ENCODE results near the gene ACVR1B.

The ACVR1B gene

DNA sequence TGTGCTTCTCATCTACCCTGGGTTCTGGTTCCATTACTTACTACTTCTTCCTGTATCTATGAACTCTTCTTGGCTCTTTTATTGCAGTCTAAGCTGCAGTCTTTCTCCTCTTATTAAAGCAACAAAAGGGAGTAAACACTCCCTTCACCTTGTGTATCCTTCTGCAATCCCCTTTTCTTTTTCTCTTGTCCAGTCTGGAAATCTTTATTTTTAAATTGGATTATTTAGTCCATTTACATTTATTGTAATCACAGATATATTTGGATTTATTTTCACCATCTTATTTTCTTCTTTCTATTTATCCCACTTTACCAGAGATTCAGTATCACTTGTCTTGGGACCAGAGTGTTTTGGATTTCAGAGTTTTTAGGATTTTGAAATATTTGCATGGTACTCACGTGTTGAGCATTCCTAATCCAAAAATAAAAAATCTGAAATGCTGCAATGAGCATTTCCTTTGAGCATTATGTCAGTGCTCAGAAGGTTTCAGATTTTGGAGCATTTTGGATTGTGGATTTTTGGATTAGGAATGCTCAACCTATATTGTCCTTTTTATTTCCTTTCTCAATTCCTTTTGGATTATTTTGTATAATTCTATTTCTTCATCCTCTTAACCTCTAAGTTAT lies 6.8 kb upstream of the ACVR1B start:
- DNase-seq, result no peak

DNA sequence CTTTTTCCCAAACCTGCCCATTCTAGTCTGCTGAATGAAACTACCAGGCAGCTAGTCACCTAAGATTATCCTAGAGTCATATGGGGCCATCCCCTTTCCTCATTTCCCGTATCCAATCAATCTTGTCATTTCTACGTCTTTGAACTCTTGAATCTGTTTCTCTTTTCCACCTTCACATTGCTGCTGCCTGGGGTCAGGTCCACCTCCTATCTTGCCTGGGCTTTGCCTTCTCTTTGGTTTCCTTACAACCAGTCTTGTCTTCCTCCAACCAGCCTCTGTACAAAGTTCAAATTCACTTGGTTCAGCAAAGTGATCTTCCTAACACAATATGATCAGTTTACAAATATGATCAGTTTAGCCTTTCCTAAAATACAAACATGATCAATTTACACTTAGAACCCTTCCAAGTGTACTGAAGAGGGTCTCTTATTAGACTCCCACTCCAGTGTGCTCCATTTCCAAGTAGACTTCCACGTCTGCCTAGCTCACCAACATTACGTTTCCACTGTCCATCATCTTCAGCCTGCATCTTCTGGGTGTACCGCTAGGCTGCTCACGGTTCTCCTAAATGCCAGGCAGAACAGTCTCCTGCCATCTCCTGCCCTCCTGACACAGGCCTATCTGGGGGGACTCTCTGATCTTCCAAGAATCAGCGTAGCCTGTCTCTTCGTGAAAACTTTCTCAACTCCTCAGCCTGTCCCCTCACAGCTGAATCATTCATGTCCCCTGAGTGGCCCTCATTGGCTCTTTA lies 4.1 kb upstream of the ACVR1B start:
- DNase-seq, result no peak

DNA sequence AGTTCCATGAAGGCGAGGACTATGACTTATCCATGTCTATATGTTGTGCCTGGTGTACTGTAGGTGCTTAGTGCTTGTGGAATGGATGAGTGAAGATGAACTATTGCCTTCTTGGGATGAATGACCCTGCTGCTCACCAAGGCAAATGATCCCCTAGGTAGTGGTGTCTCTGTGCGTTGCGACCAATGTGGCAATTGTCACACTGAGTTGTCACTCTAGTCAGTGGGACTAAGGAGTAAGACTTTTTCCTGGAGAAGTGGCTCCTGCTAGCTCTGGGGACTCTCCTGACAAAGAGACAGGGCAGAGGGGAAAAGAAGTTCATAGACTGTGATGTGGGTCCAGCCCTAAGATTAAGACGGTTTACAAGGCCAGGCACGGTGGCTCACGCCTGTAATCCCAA lies 3.4 kb upstream of the ACVR1B start:
- DNase-seq, result no peak

DNA sequence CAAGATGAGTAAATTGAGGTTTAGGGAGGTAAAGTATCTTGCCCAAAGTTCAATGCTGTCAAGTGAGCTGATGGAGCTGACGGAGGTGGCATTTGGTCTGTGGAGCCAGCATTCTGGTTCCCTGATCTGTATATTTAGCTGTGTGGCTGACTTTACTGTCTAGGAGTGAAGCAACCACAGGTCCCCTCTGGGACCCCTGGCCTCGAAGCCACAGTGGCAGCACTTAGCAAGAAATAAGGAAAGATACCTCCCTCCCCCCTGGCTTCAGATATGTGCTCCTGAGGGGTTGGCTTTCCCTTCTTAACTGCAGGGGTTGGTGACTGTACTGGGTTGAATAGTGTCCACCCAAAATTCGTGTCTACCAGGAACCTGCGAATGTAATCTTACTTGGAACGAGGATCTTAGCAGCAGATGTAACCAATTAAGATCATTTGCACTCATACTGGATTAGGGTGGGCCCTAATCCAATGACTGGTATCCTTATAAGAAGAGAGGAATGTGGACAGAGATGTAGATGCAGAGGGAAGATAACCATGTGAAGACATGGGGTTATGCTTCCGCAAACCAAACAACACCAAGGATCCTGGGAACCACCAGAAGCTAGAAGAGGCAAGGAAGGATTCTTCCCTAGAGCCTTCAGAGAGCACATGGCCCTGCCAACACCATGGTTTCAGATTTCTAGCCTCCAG lies 2.0 kb upstream of the ACVR1B start:
- DNase-seq, result no peak

DNA sequence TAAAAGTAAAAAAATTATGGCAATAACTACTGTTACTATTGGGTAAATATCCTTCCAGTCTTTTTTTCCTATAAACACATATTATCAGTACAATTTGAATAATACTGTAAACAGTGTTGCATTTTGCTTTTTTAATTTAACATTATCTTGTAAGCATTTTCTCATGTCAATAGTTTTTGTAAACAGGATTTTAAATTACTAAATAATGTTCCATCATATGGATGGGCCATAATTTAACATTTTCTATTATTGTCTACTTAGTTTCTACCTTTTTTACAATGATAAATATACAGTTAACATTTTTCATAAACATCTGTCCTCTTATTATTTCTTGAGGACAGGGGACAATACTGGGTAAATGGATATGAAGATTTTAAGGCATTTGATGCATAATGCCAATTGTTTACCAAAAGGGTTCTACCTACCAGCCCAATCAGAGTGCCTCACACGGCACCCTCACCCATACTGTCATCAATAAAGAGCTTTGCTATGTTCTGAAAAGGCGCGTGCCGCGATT lies 759 bp upstream of the ACVR1B start:
- DNase-seq, result no peak

DNA sequence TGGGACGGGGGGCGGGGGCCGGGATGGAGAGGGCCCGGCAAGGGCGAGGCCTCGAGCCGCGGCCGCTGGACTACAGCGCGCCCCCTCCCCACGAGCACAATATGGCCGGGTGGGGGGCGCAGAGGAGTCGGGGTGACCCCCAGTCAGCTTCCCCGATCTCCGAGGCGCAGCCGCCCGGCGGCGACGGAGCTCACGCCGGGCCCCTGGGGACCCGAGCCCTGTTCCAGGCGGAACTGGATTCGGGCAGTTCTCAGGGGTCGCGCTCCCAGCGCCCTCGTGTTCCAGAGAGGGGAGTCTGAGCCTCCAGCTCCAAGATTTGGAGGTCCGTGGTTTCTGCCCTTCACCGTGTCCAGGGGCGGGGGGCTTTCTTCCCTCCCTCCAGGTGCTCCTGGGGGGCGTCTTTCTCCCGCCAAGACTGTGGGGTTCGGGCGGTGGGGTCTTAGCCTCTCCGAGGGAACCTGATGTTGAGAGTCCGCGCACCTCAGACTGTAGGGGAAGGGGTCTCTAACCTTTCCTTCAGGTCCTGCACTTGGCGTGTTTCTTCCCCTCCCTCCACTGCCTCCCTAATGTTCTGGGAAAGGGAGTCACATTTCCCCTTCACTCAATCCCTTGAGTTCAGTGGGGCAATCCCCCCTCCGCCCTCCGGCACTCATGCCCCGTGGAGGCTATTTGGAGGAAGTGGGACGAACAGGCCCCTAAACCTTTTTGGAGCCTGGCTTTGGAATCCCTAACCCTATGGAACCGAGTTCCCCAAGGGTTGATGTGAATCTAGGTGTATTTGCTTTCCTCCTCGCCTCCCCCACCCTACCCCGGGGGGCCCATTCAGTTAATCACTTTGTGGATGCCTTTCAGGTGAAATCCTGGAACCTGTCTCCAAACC lies 584 bp downstream of the ACVR1B start:
- DNase-seq, result no peak

DNA sequence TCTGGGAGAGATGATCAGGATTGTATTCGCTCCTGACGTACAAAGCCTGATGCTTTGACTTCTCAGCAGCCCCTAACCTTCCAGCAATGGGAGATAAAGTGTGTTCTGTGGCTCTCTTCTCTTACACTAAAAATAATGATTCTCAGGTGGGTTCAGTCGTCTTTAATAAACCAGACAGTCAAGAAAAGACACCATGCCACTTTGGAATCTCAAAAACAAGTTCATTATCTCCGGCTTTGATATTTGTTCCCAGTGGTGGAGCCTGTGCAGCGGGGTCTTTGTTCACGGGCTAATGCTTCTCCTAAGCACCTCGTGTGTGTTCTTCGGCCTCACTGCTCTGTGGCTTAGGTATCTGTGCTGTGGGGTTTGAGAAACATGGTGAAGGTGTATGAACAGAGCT lies 1.6 kb downstream of the ACVR1B start:
- no peak for DNase-seq

DNA sequence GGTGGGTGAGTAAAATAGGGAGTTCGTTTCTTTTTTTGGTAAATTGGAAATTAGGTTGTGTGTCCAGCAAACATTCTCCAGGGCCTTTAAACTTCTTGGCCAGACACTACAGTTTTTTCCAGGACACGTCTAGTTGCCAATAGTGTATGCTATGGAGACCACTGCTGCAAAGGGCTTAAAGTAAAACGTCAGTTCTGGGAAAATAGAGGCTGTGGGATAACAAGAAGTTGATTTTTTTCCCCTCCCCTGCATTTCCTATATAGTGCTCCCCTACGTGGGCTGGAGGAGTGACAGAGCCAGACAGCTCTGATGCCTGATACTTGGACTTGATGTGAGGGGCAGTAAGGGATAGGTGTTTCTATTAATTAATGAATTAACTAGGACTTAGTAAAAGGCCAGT lies 2.4 kb downstream of the ACVR1B start:
- no peak for DNase-seq

DNA sequence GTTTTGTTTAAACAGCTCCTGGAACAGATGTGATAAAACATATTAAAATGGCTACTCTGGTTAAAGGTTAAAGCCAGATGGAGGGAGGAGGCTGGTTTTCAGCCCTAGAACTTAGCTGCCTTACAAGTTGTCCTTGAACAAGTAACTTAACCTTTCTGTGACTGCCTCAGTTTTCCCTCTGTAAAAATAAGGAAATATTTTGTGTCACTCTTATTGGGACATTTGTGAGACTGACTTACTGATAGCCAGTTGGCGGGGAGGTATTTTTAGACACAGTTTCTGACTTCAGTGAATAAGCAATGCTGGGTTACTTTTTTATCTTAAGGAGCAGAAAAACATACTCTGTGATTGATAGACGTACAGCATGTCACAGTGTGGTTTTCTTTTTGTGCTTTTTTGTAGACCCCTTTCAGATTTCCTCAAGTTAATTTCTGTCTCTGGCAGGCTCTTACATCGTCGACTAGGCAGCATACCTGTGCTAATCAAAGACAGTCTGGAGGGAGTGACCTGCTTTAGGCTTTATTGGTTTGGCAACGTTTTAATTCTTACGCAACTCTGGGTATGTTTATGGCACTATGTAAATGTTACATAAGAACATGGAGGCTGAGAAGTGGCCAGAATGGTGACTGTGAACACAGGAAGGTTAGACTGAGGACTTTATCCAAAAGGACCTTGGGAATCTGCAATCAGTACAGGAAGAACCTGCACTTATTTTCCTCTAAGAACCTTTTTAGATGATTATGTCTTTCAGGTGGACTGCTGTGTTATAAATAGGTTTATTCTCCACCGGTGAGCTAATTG lies 3.3 kb downstream of the ACVR1B start:
- DNase-seq, result no peak

DNA sequence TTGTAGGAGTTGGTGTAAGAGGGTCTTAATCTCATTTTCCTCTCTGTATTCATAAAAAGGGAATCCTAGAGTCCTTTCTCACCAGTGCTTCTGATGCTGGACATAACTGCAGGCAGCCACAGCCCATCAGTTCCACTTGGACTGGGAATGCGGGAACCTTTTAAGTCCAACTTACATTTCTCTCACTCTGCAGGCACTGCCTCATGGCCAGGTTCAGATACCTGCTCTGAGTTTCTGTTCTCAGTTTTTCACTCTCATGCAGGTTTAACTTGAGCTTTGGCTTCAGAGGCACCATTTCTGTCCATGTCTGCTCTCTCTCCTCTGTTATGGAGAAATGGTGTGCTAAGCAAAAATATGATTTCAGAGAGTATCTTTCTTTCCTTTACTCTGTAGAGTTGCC lies 4.2 kb downstream of the ACVR1B start:
- DNase-seq, result no peak

DNA sequence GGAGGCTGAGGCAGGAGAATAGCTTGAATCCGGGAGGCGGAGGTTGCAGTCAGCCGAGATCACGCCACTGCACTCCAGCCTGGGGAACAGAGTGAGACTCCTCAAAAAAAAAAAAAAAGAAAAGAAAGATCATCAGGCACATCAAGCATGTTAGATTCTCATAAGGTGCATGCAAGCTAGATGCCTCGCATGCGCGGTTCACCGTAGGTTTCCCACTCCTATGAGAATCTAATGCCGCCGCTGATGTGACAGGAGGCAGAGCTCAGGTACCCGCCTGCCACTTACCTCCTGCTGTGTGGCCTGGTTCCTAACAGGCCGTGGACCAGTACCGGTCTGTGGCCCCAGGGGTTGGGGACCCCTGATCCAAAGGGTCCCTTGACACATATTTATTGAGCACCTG lies 7.0 kb downstream of the ACVR1B start:
- no peak for DNase-seq

DNA sequence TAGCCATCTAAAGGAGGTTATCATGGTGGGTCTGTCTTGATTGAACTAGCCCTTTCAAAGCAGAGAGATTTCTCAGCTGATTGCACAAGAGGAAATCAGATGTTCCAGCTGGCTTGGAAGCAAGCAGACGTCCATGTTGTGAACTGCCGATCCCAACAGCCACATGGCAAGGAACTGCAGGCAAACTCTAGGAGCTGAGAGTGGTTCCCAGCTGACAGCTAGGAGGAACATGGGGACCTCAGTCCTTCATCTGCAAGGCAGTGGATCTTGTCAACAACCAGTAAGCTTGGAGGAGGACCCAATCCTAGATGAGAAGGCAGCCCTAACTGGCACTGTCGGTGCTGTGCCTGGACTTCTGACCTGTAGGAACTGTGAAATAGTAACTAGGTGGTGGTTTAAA lies 7.7 kb downstream of the ACVR1B start:
- no peak for DNase-seq

DNA sequence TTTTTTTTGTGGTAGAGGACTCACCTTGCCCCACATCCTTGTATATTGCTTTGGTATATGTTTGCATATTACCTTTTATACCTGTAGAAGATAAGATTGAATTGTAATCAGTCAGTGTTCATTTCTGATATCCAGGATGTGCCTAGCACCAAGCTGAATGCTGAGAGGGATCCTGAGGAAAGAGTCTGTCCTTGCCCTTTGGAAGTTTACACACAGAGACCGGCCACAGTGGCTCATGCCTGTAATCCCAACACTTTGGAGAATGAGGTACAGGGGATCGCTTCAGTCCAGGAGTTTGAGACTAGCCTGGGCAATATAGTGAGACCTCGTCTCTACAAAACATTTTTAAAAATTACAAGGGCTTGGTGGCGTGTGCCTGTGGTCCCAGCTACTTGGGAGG lies 8.4 kb downstream of the ACVR1B start:
- DNase-seq, result no peak

DNA sequence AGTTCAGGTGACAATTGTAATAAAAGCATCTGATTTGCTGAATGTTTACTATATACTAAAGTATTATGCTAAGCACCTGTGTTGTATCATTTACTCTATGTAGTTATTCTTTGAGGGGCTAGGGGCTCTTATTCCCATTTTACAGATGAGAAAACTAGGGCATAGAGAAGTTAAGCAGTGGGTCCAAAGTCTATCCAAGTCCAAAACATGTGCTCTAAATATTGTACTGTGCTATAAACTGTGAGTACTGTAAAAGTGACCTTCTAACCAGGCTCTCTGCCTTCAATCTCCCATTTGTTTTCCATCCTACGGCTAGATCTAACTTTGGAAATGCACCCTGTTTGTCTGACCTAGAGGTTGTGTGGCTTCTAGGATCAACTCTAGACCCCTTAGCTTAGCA lies 9.0 kb downstream of the ACVR1B start:
- no peak for DNase-seq

DNA sequence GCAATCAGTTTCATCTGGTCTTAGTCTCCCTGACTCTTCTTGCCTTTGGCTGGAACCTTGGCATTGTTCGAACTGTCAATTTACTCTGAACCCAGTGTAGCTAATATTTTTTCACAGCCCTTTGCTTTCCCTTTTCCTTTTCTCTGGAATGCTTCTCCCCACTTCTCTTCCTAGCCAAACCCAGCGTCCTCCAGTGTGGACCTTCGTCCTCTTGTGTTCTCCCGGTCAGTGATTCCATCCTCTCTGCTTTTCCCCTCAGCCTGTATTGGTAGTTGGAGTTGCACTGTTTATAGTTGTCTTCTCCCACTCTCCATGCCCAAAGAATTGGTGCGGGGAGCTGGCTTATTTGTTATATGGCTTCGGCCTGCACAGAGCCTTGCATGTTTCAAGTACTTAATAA lies 9.4 kb downstream of the ACVR1B start:
- DNase-seq, result no peak

DNA sequence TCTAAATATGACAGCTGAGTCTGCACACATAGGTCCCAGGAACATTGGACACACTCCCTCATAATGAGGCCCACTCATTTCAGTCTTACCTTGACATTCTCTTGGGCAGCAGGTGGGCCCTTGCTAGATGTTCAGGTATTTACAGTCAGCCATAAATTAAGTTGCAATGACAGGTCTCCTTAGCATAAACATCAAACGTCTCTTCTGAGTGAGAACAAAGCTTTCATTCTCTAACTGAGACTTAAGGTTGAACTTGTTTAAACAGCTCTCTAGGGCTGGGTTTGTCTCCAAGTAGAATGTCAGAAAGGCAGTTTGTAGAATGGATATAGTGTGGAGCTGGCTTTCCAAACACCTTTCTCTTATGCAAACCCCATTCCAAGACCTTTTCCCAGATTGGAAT lies 10.3 kb downstream of the ACVR1B start:
- DNase-seq, result no peak

DNA sequence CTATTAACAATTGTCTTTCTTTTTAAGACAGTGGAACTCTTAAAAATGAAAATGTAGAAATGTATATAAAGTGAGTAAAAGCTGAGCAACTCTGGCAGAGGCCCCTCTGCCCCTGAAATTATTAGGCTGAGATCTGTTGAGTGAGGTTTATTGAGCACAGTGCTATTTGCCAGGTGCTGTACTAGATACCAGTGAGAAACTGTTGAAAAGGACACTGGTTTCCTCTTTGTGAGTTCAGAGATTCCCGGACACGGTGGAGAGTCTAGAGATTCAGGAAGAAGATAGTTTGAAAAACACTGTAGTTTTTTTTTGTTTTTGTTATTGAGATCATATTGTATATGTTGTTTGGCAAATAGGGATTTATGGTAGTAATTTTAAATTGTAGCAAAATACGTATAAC lies 11.2 kb downstream of the ACVR1B start:
- no peak for DNase-seq

DNA sequence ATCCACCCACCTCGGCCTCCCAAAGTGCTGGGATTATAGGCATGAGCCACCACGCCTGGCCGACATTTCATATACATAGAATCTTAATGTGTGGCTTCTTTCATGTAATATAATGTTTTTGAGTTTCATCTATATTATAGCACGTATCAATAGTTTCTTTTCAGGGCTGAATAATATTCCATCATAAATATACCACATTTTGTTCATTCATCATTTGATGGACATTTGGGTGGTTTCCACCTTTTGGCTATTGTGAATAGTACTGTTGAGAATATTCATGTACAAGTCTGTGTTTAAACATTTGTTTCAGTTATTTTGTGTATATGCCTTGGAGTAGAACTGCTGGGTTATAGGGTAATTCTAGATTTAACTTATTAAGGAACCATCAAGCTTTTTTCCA lies 12.0 kb downstream of the ACVR1B start:
- no peak for DNase-seq

DNA sequence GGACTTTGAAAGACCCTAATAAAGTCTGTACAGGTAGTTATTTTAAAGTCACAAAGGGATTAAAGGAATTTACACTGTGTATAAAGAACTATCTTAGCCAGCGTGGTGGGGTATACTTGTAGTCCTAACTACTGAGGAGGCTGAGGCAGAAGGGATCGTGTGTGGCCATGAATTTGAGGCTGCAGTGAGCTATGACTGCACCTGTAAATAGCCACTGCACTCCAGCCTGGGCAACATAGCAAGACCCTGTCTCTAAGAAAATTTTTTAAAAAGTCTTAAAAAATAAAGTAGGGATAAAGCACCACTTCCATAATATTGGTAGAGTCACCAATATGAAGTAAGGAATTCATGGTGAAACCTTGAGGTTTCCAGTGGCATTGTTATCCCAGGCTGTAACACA lies 18.1 kb downstream of the ACVR1B start:
- DNase-seq, result no peak

DNA sequence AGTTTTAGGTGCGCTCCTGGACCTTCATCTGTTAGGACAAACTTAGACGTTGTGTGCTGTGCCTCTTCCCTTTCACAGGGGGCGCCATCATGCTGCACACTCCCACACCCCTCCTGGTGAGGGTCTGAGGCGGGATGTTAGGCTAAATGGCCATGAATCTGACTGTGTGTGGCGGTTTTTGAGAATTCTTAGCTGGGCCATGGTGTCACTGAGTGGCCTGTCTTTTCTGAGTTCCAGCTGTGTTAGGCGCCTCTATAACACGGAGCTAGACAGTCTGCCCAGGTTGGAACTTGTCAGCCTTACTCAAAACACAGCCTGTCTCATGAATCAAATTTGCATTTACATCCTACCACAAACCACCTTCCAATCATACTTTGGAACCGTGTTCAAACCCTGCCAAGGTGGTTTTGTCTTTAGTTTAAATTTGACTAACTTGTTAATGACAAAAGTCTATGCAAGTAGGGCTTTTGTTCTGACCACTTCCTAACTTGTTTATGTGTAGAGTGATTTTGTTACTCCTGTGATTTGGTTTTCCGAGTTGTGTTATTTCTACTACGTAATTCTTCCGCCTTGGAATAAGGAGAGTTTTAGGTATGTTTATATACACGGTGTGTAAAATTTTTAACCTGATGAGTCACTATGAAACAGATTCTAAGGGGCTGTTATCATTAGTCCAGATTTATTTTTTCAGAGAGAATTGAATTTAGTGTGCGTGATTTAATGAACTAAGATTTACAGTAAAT lies 19.6 kb downstream of the ACVR1B start:
- DNase-seq, result no peak

DNA sequence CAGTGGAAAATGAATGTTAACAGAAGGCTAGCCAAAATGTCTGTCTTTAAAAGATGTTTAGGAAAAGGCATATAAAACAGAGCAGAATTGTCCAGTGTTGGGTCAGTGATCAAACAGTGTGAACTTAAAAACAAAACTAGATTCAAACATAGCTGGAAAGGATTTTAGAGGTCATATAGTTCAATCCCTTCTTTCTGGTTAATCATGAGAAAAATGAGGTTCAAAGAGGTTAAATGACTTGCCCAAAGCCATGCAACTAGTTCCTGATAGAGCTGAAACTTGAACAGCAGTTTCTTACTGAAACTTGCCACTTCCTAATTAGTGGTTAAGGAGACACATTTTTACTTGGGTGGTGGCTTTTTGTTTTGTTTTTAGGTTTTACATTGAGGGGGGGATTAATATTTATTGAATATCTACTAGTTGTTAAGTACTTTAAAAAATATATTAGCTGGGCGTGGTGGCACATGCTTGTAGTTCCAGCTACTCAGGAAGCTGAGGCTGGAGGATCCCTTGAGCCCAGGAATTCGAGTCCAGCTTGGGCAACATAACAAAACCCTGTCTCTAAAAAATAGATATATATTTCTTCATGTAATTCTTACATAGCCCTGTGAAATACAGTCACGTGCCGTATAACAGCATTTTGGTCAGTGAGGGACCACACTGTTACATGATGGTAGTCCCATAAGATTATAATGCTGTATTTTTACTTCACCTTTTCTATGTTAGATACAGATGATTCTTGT lies 20.4 kb downstream of the ACVR1B start:
- DNase-seq, result no peak
